Neuronal stem cell (in vitro differentiated cells): ENCODE data around the gene OTUD4.

Source experiments
- DNase-seq: peaks from one replicate; pipeline ENCODE4 v3.0.0-alpha.2; 2013; ENCODE audit warnings: low spot score
- H2AFZ ChIP-seq: one replicate; pipeline ENCODE4 v1.6.1; 2013; ENCODE audit warnings: mild to moderate bottlenecking, low read length, inconsistent platforms
- H2AK5ac ChIP-seq: 2 replicates; pipeline ENCODE4 v1.6.1; 2013; ENCODE audit warnings: low read depth, mild to moderate bottlenecking, inconsistent platforms, low read length, moderate library complexity, mixed read lengths
- H2BK120ac ChIP-seq: 2 replicates; pipeline ENCODE4 v1.6.1; 2013; ENCODE audit warnings: low read depth, mild to moderate bottlenecking, inconsistent platforms, low read length, moderate library complexity, mixed read lengths
- H2BK12ac ChIP-seq: one replicate; pipeline ENCODE4 v1.6.1; 2013; ENCODE audit warnings: low read length, inconsistent platforms
- H2BK15ac ChIP-seq: 2 replicates; pipeline ENCODE4 v1.6.1; 2013; ENCODE audit warnings: mild to moderate bottlenecking, low read length, inconsistent platforms, mixed read lengths
- H2BK5ac ChIP-seq: one replicate; pipeline ENCODE4 v1.6.1; 2013; ENCODE audit warnings: inconsistent platforms, mild to moderate bottlenecking, low read length, moderate library complexity
- H3K14ac ChIP-seq: one replicate; pipeline ENCODE4 v1.6.1; 2013; ENCODE audit warnings: low read length, inconsistent platforms
- H3K18ac ChIP-seq: 2 replicates; pipeline ENCODE4 v1.6.1; 2013; ENCODE audit warnings: low read length, inconsistent platforms
- H3K23ac ChIP-seq: 2 replicates; pipeline ENCODE4 v1.6.1; 2013; ENCODE audit warnings: low read depth, mild to moderate bottlenecking, mixed read lengths, low read length, inconsistent platforms; ENCODE audit not compliant: poor library complexity
- H3K27ac ChIP-seq: replicated peaks from 3 replicates; pipeline ENCODE4 v1.5.1; 2013; ENCODE audit warnings: low read length, inconsistent platforms
- H3K27me3 ChIP-seq, 3 experiments: 2 replicates each; pipeline ENCODE4 v1.6.1; 2013; ENCODE audit warnings: low read length in 3 of 3, mild to moderate bottlenecking in 2 of 3, inconsistent platforms in 1 of 3, low read depth in 1 of 3, mixed read lengths in 1 of 3, moderate library complexity in 1 of 3; ENCODE audit not compliant: control insufficient read depth in 3 of 3, insufficient read depth in 3 of 3
- H3K36me3 ChIP-seq, 2 donors: replicated peaks in 1 of 2; 2 replicates each; pipeline ENCODE4 v1.6.1; 2013; ENCODE audit warnings: low read length in 2 of 2; ENCODE audit not compliant: control insufficient read depth in 2 of 2, insufficient read depth in 2 of 2
- H3K4ac ChIP-seq: 2 replicates; pipeline ENCODE4 v1.6.1; 2013; ENCODE audit warnings: inconsistent platforms, mild to moderate bottlenecking, low read length, moderate library complexity
- H3K4me1 ChIP-seq, 2 donors: 1 replicate in 1 of 2; 2 replicates in 1 of 2; pipeline ENCODE4 v1.6.1; 2013; ENCODE audit warnings: low read length in 2 of 2, low read depth in 1 of 2; ENCODE audit not compliant: control insufficient read depth in 2 of 2, insufficient read depth in 1 of 2
- H3K4me2 ChIP-seq: one replicate; pipeline ENCODE4 v1.6.1; 2013; ENCODE audit warnings: mild to moderate bottlenecking, low read length, inconsistent platforms; ENCODE audit not compliant: insufficient read depth, poor library complexity, severe bottlenecking
- H3K4me3 ChIP-seq, 2 donors: 2 replicates each; pipeline ENCODE4 v1.5.1; 2013; ENCODE audit warnings: low read length in 2 of 2, mild to moderate bottlenecking in 2 of 2, inconsistent platforms in 1 of 2, moderate library complexity in 1 of 2
- H3K79me1 ChIP-seq: one replicate; pipeline ENCODE4 v1.6.1; 2013; ENCODE audit warnings: low read depth, mild to moderate bottlenecking, inconsistent platforms, low read length, moderate library complexity
- H3K9ac ChIP-seq: one replicate; pipeline ENCODE4 v1.6.1; 2013; ENCODE audit warnings: mild to moderate bottlenecking, low read depth, low read length, inconsistent platforms; ENCODE audit not compliant: poor library complexity
- H3K9me3 ChIP-seq, 2 donors: replicated peaks in 1 of 2; 2 replicates each; pipeline versions ENCODE3 to v1.6.1; 2013; ENCODE audit warnings: low read length in 2 of 2, mild to moderate bottlenecking in 2 of 2, inconsistent platforms in 1 of 2, low read depth in 1 of 2, mixed read lengths in 1 of 2, moderate library complexity in 1 of 2; ENCODE audit not compliant: control insufficient read depth in 2 of 2, insufficient read depth in 1 of 2
- H4K8ac ChIP-seq: one replicate; pipeline ENCODE4 v1.6.1; 2013; ENCODE audit warnings: low read depth, mild to moderate bottlenecking, inconsistent platforms, low read length, moderate library complexity
- H4K91ac ChIP-seq: one replicate; pipeline ENCODE4 v1.6.1; 2013; ENCODE audit warnings: low read length, low read depth, mild to moderate bottlenecking, inconsistent platforms; ENCODE audit not compliant: poor library complexity
- WGBS, 2 donors: extraction: QIAGEN DNeasy Blood & Tissue Kit; methylation state at CpG; one replicate each; pipeline ENCODE4 v1.1.7; 2013; ENCODE audit warnings: missing lambda C conversion rate in 2 of 2, mixed read lengths in 1 of 2; ENCODE audit not compliant: insufficient read length in 2 of 2, insufficient replicate concordance in 1 of 2; ENCODE audit errors: extremely low coverage in 2 of 2; 5-methylcytosine and 5-hydroxymethylcytosine counted together

OTUD4 gene

DNA sequence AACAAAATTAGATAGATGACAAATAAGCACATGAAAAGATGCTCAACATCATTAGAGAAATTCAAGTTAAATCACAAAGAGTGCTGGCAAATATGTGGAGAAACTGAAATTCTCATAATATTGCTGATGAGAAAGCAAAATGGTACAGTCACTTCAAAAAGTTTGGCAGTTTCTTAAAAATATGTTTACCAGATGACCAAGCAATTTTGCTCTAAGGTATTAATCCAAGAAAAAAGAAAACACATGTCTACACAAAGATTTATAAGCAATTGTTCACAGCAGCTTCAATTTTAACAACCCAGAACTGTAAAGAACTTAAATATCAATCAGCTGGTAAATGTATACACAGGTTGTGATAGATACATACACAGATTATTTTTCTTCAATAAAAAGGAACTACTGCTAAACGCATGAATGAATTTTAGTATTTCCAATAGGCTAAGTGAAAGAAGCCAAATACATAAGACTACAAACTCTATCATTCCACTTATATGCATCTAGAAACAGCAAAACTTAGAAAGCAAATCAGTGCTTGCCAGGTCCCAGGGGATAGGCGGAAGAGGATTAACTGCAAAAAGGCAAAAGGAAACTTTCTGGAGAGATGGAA is 11.7 kb downstream of the OTUD4 start:
- no peak overlapping the region for H3K14ac ChIP-seq
- H4K91ac ChIP-seq = no peak overlapping the region
- peaks cover 4 to 84% of the 10 kb centered on the region in 2 donors for H3K36me3 ChIP-seq
- no peak overlapping the region for H2BK12ac ChIP-seq
- no peak overlapping the region for H3K4me3 ChIP-seq
- H3K4me2 ChIP-seq = no peak overlapping the region
- H3K9me3 ChIP-seq = peaks cover 0 to 4% of the 10 kb centered on the region in 2 donors
- H3K4ac ChIP-seq = no peak overlapping the region
- H2AK5ac ChIP-seq = no peak overlapping the region
- H3K4me1 ChIP-seq = no peaks in the 10 kb centered on the region
- H3K27ac ChIP-seq = no peak overlapping the region
- no peak overlapping the region for H4K8ac ChIP-seq
- H2BK5ac ChIP-seq = no peak overlapping the region
- H2AFZ ChIP-seq = no peak overlapping the region
- H3K18ac ChIP-seq = no peak overlapping the region
- H3K9ac ChIP-seq = no peak overlapping the region
- no peak overlapping the region for H3K23ac ChIP-seq
- H2BK120ac ChIP-seq = no peak overlapping the region
- H3K79me1 ChIP-seq = no peaks in the 10 kb centered on the region
- DNase-seq = no peak
- H3K27me3 ChIP-seq = no peaks in the 10 kb centered on the region
- WGBS, 2 donors = no CpG with 5 or more reads among the region's 2 CpGs
- H2BK15ac ChIP-seq = no peak overlapping the region

DNA sequence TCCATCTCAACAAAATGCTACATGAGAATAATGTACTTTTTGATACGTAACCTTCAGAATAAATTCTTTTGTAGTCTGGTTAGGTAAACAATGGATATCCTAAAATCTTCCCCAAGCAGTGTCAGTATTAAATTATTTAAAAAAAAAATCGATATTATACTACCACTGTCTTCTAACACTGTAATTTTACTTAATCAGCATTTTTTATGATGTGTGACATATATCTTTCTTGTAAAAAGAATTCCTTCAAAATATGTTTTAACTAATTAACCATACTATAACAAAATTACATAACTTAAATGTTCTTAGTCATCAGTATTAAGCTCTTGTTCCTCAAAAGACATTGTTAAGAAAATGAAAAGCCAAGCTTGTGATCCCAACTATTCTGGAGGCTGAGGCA is 12.5 kb downstream of the OTUD4 start:
- no peak overlapping the region for H2AFZ ChIP-seq
- no peak overlapping the region for H3K14ac ChIP-seq
- H4K8ac ChIP-seq = no peak overlapping the region
- no peak for DNase-seq
- H3K4me2 ChIP-seq = no peak overlapping the region
- H3K27ac ChIP-seq = no peak overlapping the region
- peaks cover 0 to 4% of the 10 kb centered on the region in 2 donors for H3K9me3 ChIP-seq
- no peak overlapping the region for H2BK5ac ChIP-seq
- no peak overlapping the region for H4K91ac ChIP-seq
- H3K27me3 ChIP-seq = no peaks in the 10 kb centered on the region
- no peak overlapping the region for H2BK120ac ChIP-seq
- peaks cover 4 to 85% of the 10 kb centered on the region in 2 donors for H3K36me3 ChIP-seq
- no peak overlapping the region for H3K4ac ChIP-seq
- H3K4me1 ChIP-seq = no peaks in the 10 kb centered on the region
- no peaks in the 10 kb centered on the region for H3K79me1 ChIP-seq
- H3K18ac ChIP-seq = no peak overlapping the region
- no peak overlapping the region for H2BK12ac ChIP-seq
- no peak overlapping the region for H3K23ac ChIP-seq
- no peak overlapping the region for H3K4me3 ChIP-seq
- H3K9ac ChIP-seq = no peak overlapping the region
- H2AK5ac ChIP-seq = no peak overlapping the region
- no peak overlapping the region for H2BK15ac ChIP-seq
- no CpG with 5 or more reads among the region's 2 CpGs for WGBS, 2 donors

DNA sequence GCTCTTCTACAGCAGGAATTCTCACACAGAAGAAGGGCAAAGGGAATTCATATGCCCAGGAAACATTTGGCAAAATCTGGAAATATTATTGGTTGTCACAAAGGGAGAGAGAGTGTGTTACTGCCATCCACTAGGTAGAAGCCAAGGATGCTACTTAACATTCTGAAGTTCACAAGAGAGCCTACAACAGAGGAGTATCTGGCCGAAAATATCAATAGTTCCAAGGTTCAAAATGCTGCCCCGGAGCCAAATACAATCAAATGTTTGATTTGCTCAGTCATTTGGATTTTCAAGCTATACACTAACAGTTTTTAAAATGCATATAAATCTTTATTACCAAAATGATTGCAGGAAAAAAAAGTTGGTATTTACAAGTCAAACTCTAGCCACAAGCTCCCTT is 18.8 kb downstream of the OTUD4 start:
- no peaks in the 10 kb centered on the region for H3K79me1 ChIP-seq
- H3K27ac ChIP-seq = no peak overlapping the region
- no peaks in the 10 kb centered on the region for H3K27me3 ChIP-seq
- no peak for DNase-seq
- H3K4me1 ChIP-seq = no peaks in the 10 kb centered on the region
- H2AK5ac ChIP-seq = no peak overlapping the region
- no peak overlapping the region for H2BK15ac ChIP-seq
- H2BK12ac ChIP-seq = no peak overlapping the region
- no CpG with 5 or more reads among the region's 2 CpGs for WGBS, 2 donors
- no peak overlapping the region for H3K23ac ChIP-seq
- H3K4me2 ChIP-seq = no peak overlapping the region
- H2BK5ac ChIP-seq = no peak overlapping the region
- no peak overlapping the region for H4K91ac ChIP-seq
- no peak overlapping the region for H2AFZ ChIP-seq
- no peak overlapping the region for H3K4me3 ChIP-seq
- no peak overlapping the region for H3K4ac ChIP-seq
- H3K14ac ChIP-seq = no peak overlapping the region
- H3K9ac ChIP-seq = no peak overlapping the region
- H3K9me3 ChIP-seq = no peaks in the 10 kb centered on the region
- H3K18ac ChIP-seq = no peak overlapping the region
- peaks cover 3 to 86% of the 10 kb centered on the region in 2 donors for H3K36me3 ChIP-seq
- H4K8ac ChIP-seq = no peak overlapping the region
- H2BK120ac ChIP-seq = no peak overlapping the region

DNA sequence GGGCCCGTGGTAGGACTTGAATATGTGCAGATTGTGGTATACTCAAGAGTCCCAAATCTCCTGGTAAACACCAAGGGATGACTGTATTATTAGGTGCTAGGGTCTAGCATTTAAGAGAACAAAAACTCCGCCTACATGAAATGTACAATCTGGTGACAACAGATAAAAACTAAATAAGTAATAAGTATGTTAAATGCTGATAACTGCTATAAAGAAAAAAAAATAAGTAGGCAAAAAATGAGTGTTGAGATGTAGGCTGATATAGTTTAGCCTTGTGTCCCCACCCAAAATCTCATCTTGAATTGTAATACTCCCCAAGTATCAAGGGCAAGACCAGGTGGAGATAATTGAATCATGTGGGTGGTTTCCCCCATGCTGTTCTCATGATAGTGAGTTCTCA is 23.4 kb downstream of the OTUD4 start:
- no peak overlapping the region for H3K23ac ChIP-seq
- peaks cover 3 to 91% of the 10 kb centered on the region in 2 donors for H3K36me3 ChIP-seq
- H3K9me3 ChIP-seq = no peaks in the 10 kb centered on the region
- no peaks in the 10 kb centered on the region for H3K79me1 ChIP-seq
- H3K27ac ChIP-seq = no peak overlapping the region
- no peak overlapping the region for H3K4me3 ChIP-seq
- H4K8ac ChIP-seq = no peak overlapping the region
- no peak overlapping the region for H2BK120ac ChIP-seq
- H4K91ac ChIP-seq = no peak overlapping the region
- H2AK5ac ChIP-seq = no peak overlapping the region
- no peak overlapping the region for H3K9ac ChIP-seq
- no peak overlapping the region for H3K14ac ChIP-seq
- H3K18ac ChIP-seq = no peak overlapping the region
- no peak overlapping the region for H2BK15ac ChIP-seq
- no CpG with 5 or more reads among the region's 2 CpGs for WGBS, 2 donors
- H2AFZ ChIP-seq = no peak overlapping the region
- H2BK12ac ChIP-seq = no peak overlapping the region
- H3K27me3 ChIP-seq = no peaks in the 10 kb centered on the region
- H2BK5ac ChIP-seq = no peak overlapping the region
- DNase-seq = no peak
- no peaks in the 10 kb centered on the region for H3K4me1 ChIP-seq
- no peak overlapping the region for H3K4me2 ChIP-seq
- H3K4ac ChIP-seq = no peak overlapping the region
